Stimulated activated CD8-positive, alpha-beta memory T cell treated with anti-CD3 and anti-CD28 coated beads, Interleukin-4, amount 100 ng/mL, for 24 hours (primary cell): ENCODE measurements around the gene SLCO2A1.
"Not testable (repeated sequence)": the region's sequence is repeated elsewhere in the genome, so short reads cannot be mapped to it uniquely, and the experiment has no call there.

Source experiments
- DNase-seq: peaks from one replicate; pipeline ENCODE4 v3.0.0-alpha.2; 2020; ENCODE audit warnings: low read depth

The SLCO2A1 gene

GRCh38 chr3:134029734-134030378 lies at the start of gene SLCO2A1:
Gene SLCO2A1, minus strand, starts transcription at chr3:134029925. Its CDS starts 123 bp downstream, at chr3:134029802.
- DNase-seq = no peak

GRCh38 chr3:134079111-134079547 lies 49.4 kb upstream of the SLCO2A1 start:
- DNase-seq = no peak

- no peak for DNase-seq
These were observed 48.6 kb upstream of the SLCO2A1 start for GRCh38 chr3:134078169-134078831.

- DNase-seq = no peak
These were observed 48.0 kb upstream of the SLCO2A1 start for GRCh38 chr3:134077649-134078161.

- DNase-seq = no peak
These were observed 47.1 kb upstream of the SLCO2A1 start for GRCh38 chr3:134076851-134077250.

GRCh38 chr3:134075846-134076245 lies 46.1 kb upstream of the SLCO2A1 start:
- no peak for DNase-seq

GRCh38 chr3:134075568-134075825 lies 45.8 kb upstream of the SLCO2A1 start:
- no peak for DNase-seq

- no peak for DNase-seq
These were observed 45.3 kb upstream of the SLCO2A1 start for GRCh38 chr3:134074790-134075567.

- DNase-seq = no peak
These were observed 44.5 kb upstream of the SLCO2A1 start for GRCh38 chr3:134074001-134074789.

- DNase-seq = no peak
These were observed 43.8 kb upstream of the SLCO2A1 start for GRCh38 chr3:134073583-134073945.

GRCh38 chr3:134072881-134073582 lies 43.3 kb upstream of the SLCO2A1 start:
- DNase-seq = no peak

- DNase-seq = not testable (repeated sequence)
These were observed 40.6 kb upstream of the SLCO2A1 start for GRCh38 chr3:134070281-134070680.

GRCh38 chr3:134068429-134068828 lies 38.7 kb upstream of the SLCO2A1 start:
- no peak for DNase-seq

GRCh38 chr3:134067531-134068161 lies 37.9 kb upstream of the SLCO2A1 start:
- DNase-seq = no peak

- no peak for DNase-seq
These were observed 37.2 kb upstream of the SLCO2A1 start for GRCh38 chr3:134066651-134067530.

GRCh38 chr3:134066158-134066541 lies 36.4 kb upstream of the SLCO2A1 start:
- DNase-seq = no peak

GRCh38 chr3:134065252-134066157 lies 35.8 kb upstream of the SLCO2A1 start:
- no peak for DNase-seq

GRCh38 chr3:134064081-134064480 lies 34.4 kb upstream of the SLCO2A1 start:
- DNase-seq = no peak

- no peak for DNase-seq
These were observed 31.7 kb upstream of the SLCO2A1 start for GRCh38 chr3:134061401-134061800.
